D721Med (cell line): ENCODE results near the gene THAP12.

Experiments
- DNase-seq: peaks from one replicate; pipeline ENCODE4 v3.0.0; 2011; ENCODE audit warnings: low spot score; ENCODE audit not compliant: insufficient read length
- FAIRE-seq: peaks from 2 replicates; lab custom pipeline; 2011; peaks lifted over from hg19 to GRCh38; lab: Jason Lieb, UNC
- TF ChIP-seq, protein P1 (sequence below): IDR thresholded peaks from 2 replicates; pipeline ENCODE4 v1.5.1; 2012; ENCODE audit warnings: mild to moderate bottlenecking, control low read depth; ENCODE audit not compliant: insufficient read depth; ENCODE audit errors: missing control alignments

THAP12 gene

DNA sequence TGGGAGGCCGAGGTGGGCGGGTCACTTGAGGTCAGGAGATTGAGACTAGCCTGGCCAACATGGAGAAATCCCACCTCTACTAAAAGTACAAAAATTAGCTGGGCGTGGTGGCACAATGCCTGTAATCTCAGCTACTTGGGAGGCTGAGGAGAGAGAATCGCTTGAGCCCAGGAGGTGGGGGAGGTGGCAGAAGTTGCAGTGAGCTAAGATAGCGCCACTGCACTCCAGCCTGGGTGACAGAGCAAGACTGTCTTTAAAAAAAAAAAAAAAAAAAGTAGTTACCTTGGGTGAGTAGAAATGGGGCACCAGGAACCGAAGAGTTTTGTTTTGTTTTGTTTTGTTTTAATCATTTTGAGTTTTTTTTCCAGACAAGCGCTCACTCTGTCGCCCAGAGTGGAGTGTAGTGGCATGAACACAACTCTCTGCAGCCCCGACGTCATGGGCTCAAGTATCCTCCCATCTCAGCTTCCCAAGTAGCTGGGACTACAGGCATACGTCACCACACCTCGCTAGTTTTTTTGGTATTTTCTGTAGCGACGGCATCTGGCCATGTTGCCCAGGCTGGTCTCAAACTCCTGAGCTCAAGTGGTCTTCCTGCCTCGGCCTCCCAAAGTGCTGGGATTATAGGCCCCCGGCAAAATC, 15.8 kb downstream of the THAP12 start:
- TF ChIP-seq, protein P1, sequence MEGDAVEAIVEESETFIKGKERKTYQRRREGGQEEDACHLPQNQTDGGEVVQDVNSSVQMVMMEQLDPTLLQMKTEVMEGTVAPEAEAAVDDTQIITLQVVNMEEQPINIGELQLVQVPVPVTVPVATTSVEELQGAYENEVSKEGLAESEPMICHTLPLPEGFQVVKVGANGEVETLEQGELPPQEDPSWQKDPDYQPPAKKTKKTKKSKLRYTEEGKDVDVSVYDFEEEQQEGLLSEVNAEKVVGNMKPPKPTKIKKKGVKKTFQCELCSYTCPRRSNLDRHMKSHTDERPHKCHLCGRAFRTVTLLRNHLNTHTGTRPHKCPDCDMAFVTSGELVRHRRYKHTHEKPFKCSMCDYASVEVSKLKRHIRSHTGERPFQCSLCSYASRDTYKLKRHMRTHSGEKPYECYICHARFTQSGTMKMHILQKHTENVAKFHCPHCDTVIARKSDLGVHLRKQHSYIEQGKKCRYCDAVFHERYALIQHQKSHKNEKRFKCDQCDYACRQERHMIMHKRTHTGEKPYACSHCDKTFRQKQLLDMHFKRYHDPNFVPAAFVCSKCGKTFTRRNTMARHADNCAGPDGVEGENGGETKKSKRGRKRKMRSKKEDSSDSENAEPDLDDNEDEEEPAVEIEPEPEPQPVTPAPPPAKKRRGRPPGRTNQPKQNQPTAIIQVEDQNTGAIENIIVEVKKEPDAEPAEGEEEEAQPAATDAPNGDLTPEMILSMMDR = no peak
- DNase-seq (no peak), FAIRE-seq (no peak)

DNA sequence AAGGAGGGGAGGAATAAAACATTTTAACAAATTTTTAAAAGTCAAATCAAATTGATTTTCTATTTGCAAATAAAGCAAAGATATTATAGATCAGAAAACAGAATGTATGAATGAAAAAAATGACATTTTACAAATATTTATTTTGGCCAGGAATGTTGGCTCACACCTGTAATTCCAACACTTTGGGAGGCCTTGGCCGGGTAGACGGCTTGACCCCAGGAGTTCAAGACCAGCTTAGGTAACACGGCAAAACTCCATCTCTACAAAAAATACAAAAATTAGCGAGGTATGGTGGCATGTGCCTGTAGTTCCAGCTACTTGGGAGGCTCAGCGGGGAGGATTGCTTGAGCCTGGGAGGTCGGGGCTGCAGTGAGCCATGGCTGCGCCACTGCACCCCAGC, 18.2 kb downstream of the THAP12 start:
- FAIRE-seq (no peak), DNase-seq (no peak)
- TF ChIP-seq, protein P1 = no peak

DNA sequence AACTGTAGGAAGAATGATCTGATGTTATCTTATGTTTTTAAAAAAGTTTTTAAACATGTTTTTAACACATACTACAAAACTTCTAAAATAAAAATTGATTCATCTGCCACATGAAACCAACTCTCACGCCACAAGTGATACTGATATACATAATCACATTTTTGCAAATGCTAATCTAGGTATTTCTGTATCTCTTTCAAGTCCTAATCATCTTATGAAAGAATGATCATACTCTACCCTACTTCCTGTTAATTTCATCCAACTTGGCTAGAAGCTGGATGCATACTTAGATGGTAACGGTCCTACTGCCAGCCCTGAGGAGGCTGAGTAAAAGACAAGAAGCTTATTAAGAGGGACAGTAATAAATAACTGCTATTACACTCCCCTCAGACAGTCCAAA, 19.2 kb downstream of the THAP12 start:
- TF ChIP-seq, protein P1 = no peak
- no peak for FAIRE-seq
- DNase-seq = no peak

DNA sequence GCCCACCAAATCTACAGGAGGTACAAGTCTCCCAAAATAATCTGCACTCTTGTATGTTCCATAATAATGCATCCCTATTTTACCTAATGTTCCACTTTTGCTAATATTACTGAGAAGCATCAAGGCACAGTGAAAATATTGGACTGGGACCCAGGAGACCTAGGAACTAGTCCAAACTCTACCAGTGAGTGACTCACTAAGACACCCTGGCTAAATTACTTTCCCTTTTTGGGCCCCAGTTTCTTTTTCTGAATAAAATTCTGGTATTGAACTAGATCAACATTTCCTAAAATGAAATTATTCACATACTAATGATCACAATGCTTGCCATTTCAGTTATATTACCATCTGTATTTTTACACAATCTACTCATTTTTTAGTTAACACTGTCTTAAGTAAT, 19.6 kb downstream of the THAP12 start:
- DNase-seq (no peak), FAIRE-seq (no peak)
- TF ChIP-seq, protein P1 = no peak

DNA sequence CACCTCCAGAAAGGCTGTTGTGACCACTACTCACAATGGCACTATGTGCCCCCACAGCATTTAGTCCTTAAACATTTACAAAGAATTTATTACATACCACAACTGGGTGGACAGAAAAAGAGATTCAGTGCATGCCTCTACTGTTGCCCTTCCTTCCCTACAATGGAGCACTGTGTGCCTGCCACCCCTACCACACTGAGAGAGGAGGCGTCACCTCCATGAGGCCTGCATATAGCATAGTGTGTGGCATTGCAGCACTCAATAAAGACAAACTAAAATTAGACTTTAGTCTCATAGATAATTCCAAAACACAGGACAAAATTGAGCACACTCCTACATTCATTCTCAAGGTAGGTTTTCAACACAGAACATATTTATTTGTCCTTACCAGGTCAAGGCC, 25.8 kb downstream of the THAP12 start:
- FAIRE-seq = no peak

DNA sequence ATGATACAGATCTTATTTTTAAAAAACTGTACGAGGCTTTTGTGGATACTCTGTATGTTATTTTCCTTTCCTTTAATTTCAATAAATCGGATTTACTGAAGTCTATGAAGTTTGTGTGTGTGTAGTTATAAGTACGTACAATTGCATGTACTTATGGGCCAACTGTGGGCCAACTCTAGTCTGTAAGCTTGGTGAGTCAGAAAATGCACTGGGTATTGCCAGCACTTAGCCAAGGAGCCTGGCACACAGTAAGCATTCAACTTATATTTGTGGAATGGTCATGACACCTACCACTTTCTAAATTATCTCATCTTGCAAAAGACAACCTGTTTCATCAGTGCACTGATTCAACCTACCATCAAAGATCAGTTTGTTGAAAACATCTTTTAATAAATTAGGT, 32.6 kb downstream of the THAP12 start:
- no peak for FAIRE-seq
- TF ChIP-seq, protein P1 = no peak
- DNase-seq = no peak

More for the DNA sequence above, 25.8 kb downstream of the THAP12 start:
- no peak for DNase-seq
- TF ChIP-seq, protein P1 = no peak

DNA sequence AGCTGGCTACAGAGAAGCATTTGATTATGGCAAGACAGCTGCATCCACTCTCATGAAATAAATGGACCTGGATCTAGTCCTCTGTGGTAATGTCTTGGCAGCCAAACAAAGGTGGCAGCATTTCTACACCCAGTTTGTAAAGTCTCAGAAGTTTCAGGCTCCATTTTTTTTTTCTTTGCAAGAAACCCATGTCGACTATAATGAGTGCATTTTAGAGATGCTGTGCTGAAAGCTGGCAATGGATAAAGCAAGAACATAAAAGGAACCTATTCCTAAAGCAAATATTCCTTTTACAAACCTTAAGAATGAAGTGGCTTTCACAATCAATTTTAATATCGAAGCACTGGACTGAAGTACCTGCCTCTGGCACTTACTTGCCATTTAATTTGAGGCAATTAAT, 33.5 kb downstream of the THAP12 start:
- DNase-seq (no peak), FAIRE-seq (no peak)
- TF ChIP-seq, protein P1 = peak; percentile 12
